HepG2 (cell line): Measurements from ENCODE around the gene NEURL2. TPM values are rescaled to one million over a fixed set of nuclear protein-coding genes. Genes with fewer than 3 reads are reported as not detected.

ENCODE experiments used
- AKAP8 ChIP-seq: sonication (generic); formaldehyde crosslinking; IDR thresholded peaks from 2 replicates; pipeline ENCODE4 v1.5.1; 2020; ENCODE audit warnings: mild to moderate bottlenecking, missing genetic modification reagents
- CBX1 ChIP-seq: IDR thresholded peaks from one replicate; pipeline ENCODE4 v1.6.1; 2016; ENCODE audit warnings: antibody characterized with exemption, low read depth
- CENPT ChIP-seq: sonication (generic); formaldehyde crosslinking; IDR thresholded peaks from 2 replicates; pipeline ENCODE4 v1.8.0; 2022; ENCODE audit warnings: low read depth, mild to moderate bottlenecking, moderate library complexity, missing genetic modification reagents
- MED1 ChIP-seq: sonication (generic); formaldehyde crosslinking; IDR thresholded peaks from 2 replicates; pipeline ENCODE4 v1.4.0; 2020; ENCODE audit warnings: missing genetic modification reagents
- NFYB ChIP-seq: sonication (generic); formaldehyde crosslinking; IDR thresholded peaks from 2 replicates; pipeline ENCODE4 v1.4.0; 2020; ENCODE audit warnings: missing genetic modification reagents
- TAF15 ChIP-seq: fragments of 200-400 bp; formaldehyde crosslinking; IDR thresholded peaks from one replicate; pipeline ENCODE4 v1.6.1; 2018; ENCODE audit warnings: mild to moderate bottlenecking, low read depth, low read length; ENCODE audit not compliant: poor library complexity, severe bottlenecking
- ZBTB8A ChIP-seq: sonication (generic); formaldehyde crosslinking; IDR thresholded peaks from 2 replicates; pipeline ENCODE4 v1.4.0; 2020; ENCODE audit warnings: mild to moderate bottlenecking, low read depth, missing genetic modification reagents, borderline replicate concordance
- polyA plus RNA-seq, 8 experiments: library from polyadenylated mRNA; depleted of rRNA in 3 of 8; stranded (reverse) in 7 of 8; unstranded in 1 of 8; fragments of >200 nt; fragmentation: Illumina TruSeq in 4 of 8; extraction: Trizol in 4 of 8; gene quantifications; 2 replicates each; pipeline versions ENCODE4 v1.2.1 to v1.2.3, GENCODE V29; 2011 to 2016; ENCODE audit warnings: low read depth in 4 of 8, missing spikeins in 1 of 8, mixed read lengths in 1 of 8; ENCODE audit not compliant: insufficient read depth in 1 of 8
- total RNA-seq, 5 experiments: library from RNA; depleted of rRNA; stranded (reverse); fragments of >200 nt; fragmentation: Illumina TruSeq; extraction: Trizol; gene quantifications; 2 replicates each; pipeline ENCODE4 v1.2.3, GENCODE V29; 2016; ENCODE audit warnings: low read depth in 1 of 5
- TF ChIP-seq, protein P1 (sequence below): sonication (generic); formaldehyde crosslinking; IDR thresholded peaks from 2 replicates; pipeline ENCODE4 v1.5.0; 2020; ENCODE audit warnings: mild to moderate bottlenecking, missing genetic modification reagents, borderline replicate concordance
- TF ChIP-seq, protein P2 (sequence below): sonication (generic); formaldehyde crosslinking; IDR thresholded peaks from one replicate; pipeline ENCODE4 v1.5.1; 2020; ENCODE audit warnings: mild to moderate bottlenecking, missing genetic modification reagents; ENCODE audit errors: not compliant biosample characterization
- TF ChIP-seq, protein P3 (sequence below): sonication (generic); formaldehyde crosslinking; IDR thresholded peaks from 2 replicates; pipeline ENCODE4 v1.5.1; 2020; ENCODE audit warnings: missing genetic modification reagents, mild to moderate bottlenecking, borderline replicate concordance
- TF ChIP-seq, protein P4 (sequence below): IDR thresholded peaks from 2 replicates; pipeline ENCODE4 v1.6.1; 2016; ENCODE audit warnings: control low read depth

NEURL2 gene
- total and polyA plus RNA-seq, 2 of the 13 experiments (the other 11 are each of a cell fraction or from before 2014, with no cell fraction given), result 7.2 to 9.7 TPM

DNA sequence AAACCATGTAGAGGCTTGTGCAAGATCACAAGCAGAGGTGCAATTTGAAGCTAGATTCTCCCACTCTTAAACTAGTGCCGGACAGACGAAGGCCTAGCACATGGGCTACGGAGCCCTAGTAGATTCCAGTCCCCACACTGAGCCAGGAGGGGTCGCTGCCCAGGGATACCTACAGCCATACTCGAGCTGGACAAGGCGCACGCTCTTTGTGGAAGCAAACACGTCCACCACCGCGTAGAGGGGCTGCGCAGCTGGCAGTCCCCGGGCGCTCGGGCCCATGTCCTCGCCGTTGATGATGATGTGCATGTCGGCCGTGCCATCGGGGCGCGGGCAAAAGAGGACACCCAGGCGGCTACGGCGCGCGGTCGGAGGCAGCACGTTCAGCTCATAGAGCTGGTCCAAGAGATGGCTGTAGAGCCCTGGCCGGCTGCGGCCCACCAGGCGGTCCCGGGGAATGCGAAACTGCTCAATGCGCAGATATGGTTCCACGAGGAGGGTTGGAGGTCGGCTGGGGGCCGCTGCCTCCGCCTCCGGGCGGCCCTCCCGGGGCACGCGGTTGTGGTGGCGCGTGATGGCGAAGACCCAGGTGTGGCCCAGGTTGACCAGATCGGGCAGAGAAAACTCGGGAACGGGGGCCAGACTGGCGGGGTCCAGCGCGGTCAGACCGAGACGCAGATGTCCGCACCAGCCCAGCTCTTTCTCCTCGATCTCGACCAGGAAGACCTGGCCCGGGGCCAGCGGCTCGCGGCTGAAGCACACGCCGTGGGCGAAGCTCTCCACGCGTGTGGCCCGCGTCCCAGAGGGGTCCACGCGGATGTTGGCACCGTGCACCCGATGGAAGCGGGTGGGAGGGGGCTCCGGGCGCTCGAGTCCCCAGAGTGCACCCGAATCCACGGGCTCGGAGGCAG, 677 bp downstream of the NEURL2 start (continued):
- TF ChIP-seq, protein P1, sequence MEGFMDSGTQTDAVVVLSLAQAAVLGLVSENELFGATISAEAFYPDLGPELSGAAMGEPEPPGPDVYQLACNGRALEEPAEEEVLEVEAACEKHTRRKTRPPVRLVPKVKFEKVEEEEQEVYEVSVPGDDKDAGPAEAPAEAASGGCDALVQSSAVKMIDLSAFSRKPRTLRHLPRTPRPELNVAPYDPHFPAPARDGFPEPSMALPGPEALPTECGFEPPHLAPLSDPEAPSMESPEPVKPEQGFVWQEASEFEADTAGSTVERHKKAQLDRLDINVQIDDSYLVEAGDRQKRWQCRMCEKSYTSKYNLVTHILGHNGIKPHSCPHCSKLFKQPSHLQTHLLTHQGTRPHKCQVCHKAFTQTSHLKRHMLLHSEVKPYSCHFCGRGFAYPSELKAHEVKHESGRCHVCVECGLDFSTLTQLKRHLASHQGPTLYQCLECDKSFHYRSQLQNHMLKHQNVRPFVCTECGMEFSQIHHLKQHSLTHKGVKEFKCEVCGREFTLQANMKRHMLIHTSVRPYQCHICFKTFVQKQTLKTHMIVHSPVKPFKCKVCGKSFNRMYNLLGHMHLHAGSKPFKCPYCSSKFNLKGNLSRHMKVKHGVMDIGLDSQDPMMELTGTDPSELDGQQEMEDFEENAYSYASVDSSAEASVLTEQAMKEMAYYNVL (CRISPR knock-in tag), result peak; percentile 84; the same call in 1 of the 2 replicates
- TF ChIP-seq TAF15 (peak; percentile 45), ZBTB8A (CRISPR knock-in tag) (no peak), CBX1 (peak; percentile 38), AKAP8 (no peak), MED1 (CRISPR knock-in tag) (peak; percentile 81), NFYB (peak; percentile 42; the same call in 1 of the 2 replicates), CENPT (CRISPR knock-in tag) (no peak; the same call in 1 of the 2 replicates)
- TF ChIP-seq, protein P2, sequence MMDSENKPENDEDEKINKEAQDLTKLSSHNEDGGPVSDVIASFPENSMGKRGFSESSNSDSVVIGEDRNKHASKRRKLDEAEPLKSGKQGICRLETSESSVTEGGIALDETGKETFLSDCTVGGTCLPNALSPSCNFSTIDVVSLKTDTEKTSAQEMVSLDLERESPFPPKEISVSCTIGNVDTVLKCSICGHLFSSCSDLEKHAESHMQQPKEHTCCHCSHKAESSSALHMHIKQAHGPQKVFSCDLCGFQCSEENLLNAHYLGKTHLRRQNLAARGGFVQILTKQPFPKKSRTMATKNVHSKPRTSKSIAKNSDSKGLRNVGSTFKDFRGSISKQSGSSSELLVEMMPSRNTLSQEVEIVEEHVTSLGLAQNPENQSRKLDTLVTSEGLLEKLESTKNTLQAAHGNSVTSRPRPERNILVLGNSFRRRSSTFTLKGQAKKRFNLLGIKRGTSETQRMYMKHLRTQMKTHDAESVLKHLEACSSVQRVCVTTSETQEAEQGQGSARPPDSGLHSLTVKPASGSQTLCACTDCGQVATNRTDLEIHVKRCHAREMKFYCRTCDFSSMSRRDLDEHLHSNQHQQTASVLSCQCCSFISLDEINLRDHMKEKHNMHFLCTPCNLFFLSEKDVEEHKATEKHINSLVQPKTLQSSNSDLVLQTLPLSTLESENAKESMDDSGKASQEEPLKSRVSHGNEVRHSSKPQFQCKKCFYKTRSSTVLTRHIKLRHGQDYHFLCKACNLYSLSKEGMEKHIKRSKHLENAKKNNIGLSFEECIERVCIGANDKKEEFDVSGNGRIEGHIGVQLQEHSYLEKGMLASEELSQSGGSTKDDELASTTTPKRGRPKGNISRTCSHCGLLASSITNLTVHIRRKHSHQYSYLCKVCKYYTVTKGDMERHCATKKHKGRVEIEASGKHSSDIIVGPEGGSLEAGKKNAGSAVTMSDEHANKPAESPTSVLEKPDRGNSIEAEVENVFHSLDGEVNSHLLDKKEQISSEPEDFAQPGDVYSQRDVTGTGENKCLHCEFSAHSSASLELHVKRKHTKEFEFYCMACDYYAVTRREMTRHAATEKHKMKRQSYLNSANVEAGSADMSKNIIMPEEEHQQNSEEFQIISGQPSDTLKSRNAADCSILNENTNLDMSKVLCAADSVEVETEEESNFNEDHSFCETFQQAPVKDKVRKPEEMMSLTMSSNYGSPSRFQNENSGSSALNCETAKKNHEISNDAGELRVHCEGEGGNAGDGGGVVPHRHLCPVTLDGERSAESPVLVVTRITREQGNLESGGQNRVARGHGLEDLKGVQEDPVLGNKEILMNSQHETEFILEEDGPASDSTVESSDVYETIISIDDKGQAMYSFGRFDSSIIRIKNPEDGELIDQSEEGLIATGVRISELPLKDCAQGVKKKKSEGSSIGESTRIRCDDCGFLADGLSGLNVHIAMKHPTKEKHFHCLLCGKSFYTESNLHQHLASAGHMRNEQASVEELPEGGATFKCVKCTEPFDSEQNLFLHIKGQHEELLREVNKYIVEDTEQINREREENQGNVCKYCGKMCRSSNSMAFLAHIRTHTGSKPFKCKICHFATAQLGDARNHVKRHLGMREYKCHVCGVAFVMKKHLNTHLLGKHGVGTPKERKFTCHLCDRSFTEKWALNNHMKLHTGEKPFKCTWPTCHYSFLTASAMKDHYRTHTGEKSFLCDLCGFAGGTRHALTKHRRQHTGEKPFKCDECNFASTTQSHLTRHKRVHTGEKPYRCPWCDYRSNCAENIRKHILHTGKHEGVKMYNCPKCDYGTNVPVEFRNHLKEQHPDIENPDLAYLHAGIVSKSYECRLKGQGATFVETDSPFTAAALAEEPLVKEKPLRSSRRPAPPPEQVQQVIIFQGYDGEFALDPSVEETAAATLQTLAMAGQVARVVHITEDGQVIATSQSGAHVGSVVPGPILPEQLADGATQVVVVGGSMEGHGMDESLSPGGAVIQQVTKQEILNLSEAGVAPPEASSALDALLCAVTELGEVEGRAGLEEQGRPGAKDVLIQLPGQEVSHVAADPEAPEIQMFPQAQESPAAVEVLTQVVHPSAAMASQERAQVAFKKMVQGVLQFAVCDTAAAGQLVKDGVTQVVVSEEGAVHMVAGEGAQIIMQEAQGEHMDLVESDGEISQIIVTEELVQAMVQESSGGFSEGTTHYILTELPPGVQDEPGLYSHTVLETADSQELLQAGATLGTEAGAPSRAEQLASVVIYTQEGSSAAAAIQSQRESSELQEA (CRISPR knock-in tag), result peak; percentile 76
- TF ChIP-seq, protein P3, sequence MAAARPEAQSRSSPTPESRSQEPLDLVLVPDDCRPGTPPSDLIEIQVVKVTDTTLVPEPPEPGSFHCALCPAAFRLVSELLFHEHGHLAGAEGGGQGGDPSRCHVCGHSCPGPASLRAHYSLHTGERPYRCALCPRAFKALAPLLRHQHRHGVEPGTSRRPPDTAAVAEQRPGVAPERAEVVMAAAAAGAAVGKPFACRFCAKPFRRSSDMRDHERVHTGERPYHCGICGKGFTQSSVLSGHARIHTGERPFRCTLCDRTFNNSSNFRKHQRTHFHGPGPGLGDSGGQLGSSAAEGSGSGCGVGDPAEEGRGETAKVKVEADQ (CRISPR knock-in tag), result peak; percentile 75; the same call in 1 of the 2 replicates
- TF ChIP-seq, protein P4, sequence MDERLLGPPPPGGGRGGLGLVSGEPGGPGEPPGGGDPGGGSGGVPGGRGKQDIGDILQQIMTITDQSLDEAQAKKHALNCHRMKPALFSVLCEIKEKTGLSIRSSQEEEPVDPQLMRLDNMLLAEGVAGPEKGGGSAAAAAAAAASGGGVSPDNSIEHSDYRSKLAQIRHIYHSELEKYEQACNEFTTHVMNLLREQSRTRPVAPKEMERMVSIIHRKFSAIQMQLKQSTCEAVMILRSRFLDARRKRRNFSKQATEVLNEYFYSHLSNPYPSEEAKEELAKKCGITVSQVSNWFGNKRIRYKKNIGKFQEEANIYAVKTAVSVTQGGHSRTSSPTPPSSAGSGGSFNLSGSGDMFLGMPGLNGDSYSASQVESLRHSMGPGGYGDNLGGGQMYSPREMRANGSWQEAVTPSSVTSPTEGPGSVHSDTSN (CRISPR knock-in tag), result no peak
